ENCODE results near the gene ZNF408. TPM values are rescaled to one million over a fixed set of nuclear protein-coding genes. Genes with fewer than 3 reads are reported as not detected.

The ZNF408 gene
- total and polyA plus RNA-seq, 2 of the 13 experiments (the other 11 are each of a cell fraction or from before 2014, with no cell fraction given): 11.2 to 12.5 TPM

GRCh38 chr11:46719543-46720218 is 18.9 kb downstream of the ZNF408 start (continued):
- TF ChIP-seq CENPBD1 (CRISPR knock-in tag; IDR thresholded peaks at IDR 0.05; ENCODE audit: borderline replicate concordance, low read depth) (no peak), RORA (CRISPR knock-in tag; IDR thresholded peaks at IDR 0.05) (no peak), KLF11 (CRISPR knock-in tag; IDR thresholded peaks at IDR 0.05) (no peak), BATF2 (CRISPR knock-in tag; IDR thresholded peaks at IDR 0.05) (no peak), ZNF782 (CRISPR knock-in tag; IDR thresholded peaks at IDR 0.05; ENCODE audit: borderline replicate concordance) (no peak), POGZ (CRISPR knock-in tag; IDR thresholded peaks at IDR 0.05) (no peak; the same call in 1 of the 2 replicates), AKAP8 (CRISPR knock-in tag; IDR thresholded peaks at IDR 0.05) (peak; percentile 90), SYNCRIP (IDR thresholded peaks at IDR 0.05; ENCODE audit: insufficient read depth, low read depth, low read length) (no peak), MTA3 (CRISPR knock-in tag; IDR thresholded peaks at IDR 0.05) (no peak), ZNF557 (CRISPR knock-in tag; IDR thresholded peaks at IDR 0.05) (no peak), SP1 (IDR thresholded peaks at IDR 0.05) (no peak), SP1 (CRISPR knock-in tag; IDR thresholded peaks at IDR 0.05) (no peak; the same call in 1 of the 2 replicates), YY1 (IDR thresholded peaks at IDR 0.05; ENCODE audit: insufficient read depth, insufficient replicate concordance, low read depth, low read length) (no peak), MXD1 (CRISPR knock-in tag; IDR thresholded peaks at IDR 0.05) (peak; percentile 28; the same call in 1 of the 2 replicates), ZNF691 (CRISPR knock-in tag; IDR thresholded peaks at IDR 0.05; ENCODE audit: borderline replicate concordance, low read depth) (no peak), RARA (CRISPR knock-in tag; IDR thresholded peaks at IDR 0.05) (no peak), HNRNPL (IDR thresholded peaks at IDR 0.05; ENCODE audit: low read depth, low read length) (0 out of 2 replicates have a peak, but pooled peaks have one; percentile 27), GTF3A (CRISPR knock-in tag; conservative IDR thresholded peaks at IDR 0.05) (no peak), PHB2 (IDR thresholded peaks at IDR 0.05; ENCODE audit: partially characterized antibody) (no peak), ZNF572 (CRISPR knock-in tag; IDR thresholded peaks at IDR 0.05) (no peak), NFE2L1 (CRISPR knock-in tag; IDR thresholded peaks at IDR 0.05; ENCODE audit: borderline replicate concordance) (0 out of 2 replicates have a peak, but pooled peaks have one; percentile 20), ASH2L (IDR thresholded peaks at IDR 0.05; ENCODE audit: insufficient read length, low read depth, low read length) (no peak), MLXIP (CRISPR knock-in tag; IDR thresholded peaks at IDR 0.05; ENCODE audit: borderline replicate concordance) (no peak), NR3C1 (CRISPR knock-in tag; IDR thresholded peaks at IDR 0.05) (no peak), CHD2 (IDR thresholded peaks at IDR 0.05; ENCODE audit: low read depth, low read length) (no peak), SMARCC2 (IDR thresholded peaks at IDR 0.05) (no peak), SIN3B (IDR thresholded peaks at IDR 0.05; ENCODE audit: low read length) (no peak)
